Psoas muscle (tissue), 8 donors: Measurements from ENCODE around the gene NDUFAF8. TPM values are rescaled to one million over a fixed set of nuclear protein-coding genes. Genes with fewer than 3 reads are reported as not detected.

ENCODE experiments used
- ATAC-seq, 4 donors: fragments of 200-7000 bp; cut with Tn5 transposase; one replicate each; pipeline ENCODE4 v1.9.1; 2020; ENCODE audit warnings: moderate library complexity in 3 of 4, mild to moderate bottlenecking in 2 of 4
- DNase-seq, 2 donors: peaks; one replicate each; pipeline ENCODE4 v3.0.0-alpha.2; 2020
- H3K27ac ChIP-seq: fragments of 200-600 bp; one replicate; pipeline ENCODE4 v1.8.0; 2022
- H3K27me3 ChIP-seq, 3 donors: fragments of 200-600 bp in 1 of 3; one replicate each; pipeline versions ENCODE4 v1.6.1 to v1.8.0; 2013 to 2022; ENCODE audit warnings: low read length in 2 of 3, mild to moderate bottlenecking in 2 of 3, moderate library complexity in 1 of 3; ENCODE audit not compliant: insufficient read depth in 3 of 3
- H3K36me3 ChIP-seq, 2 donors: fragments of 200-600 bp in 1 of 2; one replicate each; pipeline versions ENCODE4 v1.6.1 to v1.8.0; 2013 to 2022; ENCODE audit warnings: low read depth in 1 of 2, mild to moderate bottlenecking in 1 of 2, moderate library complexity in 1 of 2; ENCODE audit not compliant: insufficient read depth in 1 of 2
- H3K4me1 ChIP-seq: fragments of 200-600 bp; one replicate; pipeline ENCODE4 v1.8.0; 2022
- H3K4me3 ChIP-seq: fragments of 200-600 bp; one replicate; pipeline ENCODE4 v1.8.0; 2022; ENCODE audit warnings: mild to moderate bottlenecking
- H3K9me3 ChIP-seq: fragments of 200-600 bp; one replicate; pipeline ENCODE4 v1.8.0; 2022
- WGBS, 3 donors: extraction: QIAGEN DNeasy Blood & Tissue Kit; methylation state at CpG; one replicate each; pipeline versions ENCODE4 v1.1.6 to v1.1.7; 2013; 5-methylcytosine and 5-hydroxymethylcytosine counted together
- intact Hi-C, 2 donors: fragments of 100-400 bp; cut with DNase I; formaldehyde crosslinking; loops; one replicate each; pipeline versions ENCODE4 v1.11.0 to v1.14.2; 2022
- polyA plus RNA-seq, 3 donors: library from polyadenylated mRNA; stranded (reverse); fragments of 200-250 nt; gene quantifications; one replicate each; pipeline ENCODE4 v1.2.3, GENCODE V29; 2013
- total RNA-seq, 4 donors: library from RNA; stranded (reverse); fragmentation: NEBNext Ultra II Directional in 2 of 4; extraction: Animal tissue kit (Norgen Biotek cat#: 25700) in 2 of 4; gene quantifications; one replicate each; pipeline versions ENCODE4 v1.2.1 to v1.2.4, GENCODE V29; 2021 to 2023
- TF ChIP-seq, protein P1 (sequence below): fragments of 200-600 bp; IDR thresholded peaks from one replicate; pipeline ENCODE4 v1.8.0; 2022; ENCODE audit warnings: antibody characterized with exemption
- donor health status: healthy with polysubstance abuse.
- donor health status: DM: no; HTN: no; CAD: no; lungs with moderate emphysema.
- donor health status: Bipolar disorder and iron deficiency.
- donor health status: healthy.
- donor health status: DM: yes; HTN: yes; CAD: no.
- donor health status: DM: no; HTN: no; CAD: no.
- donor health status: DM: no; HTN: no; CAD: no.
- donor health status: DM: yes; HTN: yes; CAD: no.

The NDUFAF8 gene
- total and polyA plus RNA-seq, 7 donors, result 42.4 to 63.8 (median 54.9) TPM

DNA sequence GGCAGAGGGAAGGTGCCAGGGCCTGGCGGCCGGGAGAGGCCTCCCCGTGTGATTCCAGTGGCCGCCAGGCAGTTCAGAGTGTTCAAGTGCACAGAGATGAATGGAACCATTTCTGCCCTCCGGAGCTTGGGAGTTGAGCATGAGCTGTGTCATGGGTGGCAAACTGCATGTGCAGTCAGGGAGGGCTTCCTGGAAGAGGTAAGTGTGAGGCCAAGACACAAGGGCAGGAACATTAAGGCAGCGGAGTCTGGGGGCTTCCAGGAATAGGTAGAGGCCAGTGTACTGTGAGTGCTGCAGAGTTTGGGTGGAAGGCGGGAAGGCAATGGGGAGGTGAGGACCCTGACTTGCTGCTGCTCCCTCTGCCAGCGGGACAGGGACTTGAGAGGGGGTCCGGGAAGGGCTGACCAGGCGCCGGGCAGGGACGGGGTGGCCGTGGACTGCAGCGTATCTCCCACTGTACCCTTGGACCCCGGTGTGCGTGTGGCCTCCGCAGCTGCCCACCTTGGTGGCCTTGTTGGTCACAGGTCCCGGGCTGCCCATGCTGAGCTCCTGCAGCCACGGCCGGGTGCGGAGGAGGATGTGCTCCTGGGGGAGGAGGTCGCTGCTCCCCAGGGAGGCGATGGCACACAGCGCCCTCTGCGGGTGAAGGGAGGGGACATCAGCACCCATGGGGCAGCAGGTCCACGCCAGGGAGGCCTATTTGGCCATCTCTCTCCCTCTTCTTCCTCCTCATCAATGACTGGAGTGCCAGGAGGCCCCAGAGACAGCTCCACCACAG is 8.9 kb upstream of the NDUFAF8 start:
- peaks cover 0 to 64% of the 10 kb centered on the region in 2 donors for H3K36me3 ChIP-seq
- intact Hi-C loops, result no loop called here
- H3K4me1 ChIP-seq, result no peaks in the 10 kb centered on the region
- DNase-seq, result peak in 1 of 2 donors; percentile 54
- no peaks in the 10 kb centered on the region for H3K27me3 ChIP-seq
- peak in 1 of 4 donors; percentile 31 for ATAC-seq
- no peak overlapping the region for H3K4me3 ChIP-seq
- TF ChIP-seq, protein P1, sequence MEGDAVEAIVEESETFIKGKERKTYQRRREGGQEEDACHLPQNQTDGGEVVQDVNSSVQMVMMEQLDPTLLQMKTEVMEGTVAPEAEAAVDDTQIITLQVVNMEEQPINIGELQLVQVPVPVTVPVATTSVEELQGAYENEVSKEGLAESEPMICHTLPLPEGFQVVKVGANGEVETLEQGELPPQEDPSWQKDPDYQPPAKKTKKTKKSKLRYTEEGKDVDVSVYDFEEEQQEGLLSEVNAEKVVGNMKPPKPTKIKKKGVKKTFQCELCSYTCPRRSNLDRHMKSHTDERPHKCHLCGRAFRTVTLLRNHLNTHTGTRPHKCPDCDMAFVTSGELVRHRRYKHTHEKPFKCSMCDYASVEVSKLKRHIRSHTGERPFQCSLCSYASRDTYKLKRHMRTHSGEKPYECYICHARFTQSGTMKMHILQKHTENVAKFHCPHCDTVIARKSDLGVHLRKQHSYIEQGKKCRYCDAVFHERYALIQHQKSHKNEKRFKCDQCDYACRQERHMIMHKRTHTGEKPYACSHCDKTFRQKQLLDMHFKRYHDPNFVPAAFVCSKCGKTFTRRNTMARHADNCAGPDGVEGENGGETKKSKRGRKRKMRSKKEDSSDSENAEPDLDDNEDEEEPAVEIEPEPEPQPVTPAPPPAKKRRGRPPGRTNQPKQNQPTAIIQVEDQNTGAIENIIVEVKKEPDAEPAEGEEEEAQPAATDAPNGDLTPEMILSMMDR, result no peak
- 86 to 94% (median 89%) methylated on average over 23 to 26 of the region's 26 CpGs for WGBS, 3 donors
- H3K9me3 ChIP-seq, result no peaks in the 10 kb centered on the region
- H3K27ac ChIP-seq, result no peak overlapping the region

DNA sequence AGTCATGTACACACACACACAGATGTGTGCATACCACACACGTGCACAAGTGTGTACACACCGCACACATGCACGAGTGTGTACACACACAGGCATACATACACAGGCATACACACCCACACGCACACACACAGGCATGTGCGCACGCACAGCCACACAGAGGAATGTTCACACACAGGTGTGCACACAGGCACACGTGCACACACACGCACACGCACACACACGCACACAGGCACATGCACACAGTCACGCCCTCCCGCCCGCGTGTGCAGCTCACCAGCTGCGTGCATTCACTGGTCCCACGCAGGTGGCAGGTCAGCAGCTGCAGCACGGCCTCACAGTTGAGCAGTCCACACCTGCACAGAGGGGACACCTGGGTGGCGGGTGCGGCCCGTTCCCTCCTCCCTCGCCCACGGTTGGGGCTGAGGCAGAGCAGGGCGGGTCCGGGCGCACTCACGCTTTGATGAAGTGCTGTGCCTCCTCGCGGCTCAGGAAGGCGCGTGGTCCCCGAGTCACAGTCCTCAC is 7.9 kb upstream of the NDUFAF8 start:
- intact Hi-C loops, result no loop called here
- Histone ChIP-seq H3K36me3 (peaks cover 0 to 70% of the 10 kb centered on the region in 2 donors), H3K9me3 (no peaks in the 10 kb centered on the region), H3K27ac (no peak overlapping the region), H3K4me3 (no peak overlapping the region), H3K4me1 (no peaks in the 10 kb centered on the region), H3K27me3 (no peaks in the 10 kb centered on the region)
- TF ChIP-seq, protein P1, result no peak
- DNase-seq, result no peak
- 88 to 93% (median 91%) methylated on average over 24 to 31 of the region's 31 CpGs for WGBS, 3 donors
- ATAC-seq, result no peak

DNA sequence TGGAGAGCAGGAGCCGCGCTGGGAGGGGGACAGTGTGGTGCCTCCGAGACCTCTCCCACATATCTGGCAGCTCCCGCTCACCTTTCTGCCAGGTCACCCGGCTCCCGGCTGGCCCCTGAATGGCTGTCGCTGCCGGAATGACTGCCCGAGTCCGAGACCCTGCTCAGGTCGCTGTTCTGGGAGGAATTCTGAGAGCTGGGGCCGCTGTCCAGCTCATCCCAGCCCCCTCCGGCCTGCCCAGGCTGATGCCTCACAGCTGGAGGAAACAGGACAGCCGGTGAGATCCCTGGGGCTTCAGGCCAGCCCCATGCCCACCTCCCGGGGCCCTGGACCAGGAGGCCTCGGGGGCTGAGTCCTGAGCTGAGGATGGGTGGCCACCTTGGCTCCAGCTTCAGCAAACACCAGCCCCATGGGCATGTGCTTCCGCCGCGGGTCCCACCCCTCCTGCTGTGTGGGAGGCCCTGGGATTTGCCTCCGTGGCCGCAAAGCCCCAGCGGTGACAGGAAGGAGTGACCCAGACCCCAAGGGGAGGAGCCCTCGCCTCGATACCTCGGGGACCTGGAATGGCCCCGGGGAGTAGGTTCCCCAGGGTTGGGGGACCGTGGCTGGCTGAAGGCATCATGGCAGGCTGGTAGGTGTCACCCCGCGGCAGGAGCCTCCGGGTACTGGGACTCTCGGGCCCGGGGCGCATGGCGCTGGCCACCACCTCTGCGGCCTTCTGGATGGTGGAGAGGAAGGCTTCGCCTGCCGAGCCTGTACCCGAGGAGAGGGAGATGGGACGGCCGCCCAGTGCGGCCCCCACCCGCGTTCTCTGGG is 7.1 kb upstream of the NDUFAF8 start:
- Histone ChIP-seq H3K27me3 (no peaks in the 10 kb centered on the region), H3K4me1 (no peaks in the 10 kb centered on the region), H3K4me3 (no peak overlapping the region), H3K27ac (no peak overlapping the region), H3K9me3 (no peaks in the 10 kb centered on the region), H3K36me3 (peaks cover 0 to 74% of the 10 kb centered on the region in 2 donors)
- ATAC-seq (no peak), DNase-seq (no peak)
- intact Hi-C loops, result no loop called here
- 87 to 91% (median 90%) methylated on average over 42 to 43 of the region's 43 CpGs for WGBS, 3 donors
- TF ChIP-seq, protein P1, result no peak

DNA sequence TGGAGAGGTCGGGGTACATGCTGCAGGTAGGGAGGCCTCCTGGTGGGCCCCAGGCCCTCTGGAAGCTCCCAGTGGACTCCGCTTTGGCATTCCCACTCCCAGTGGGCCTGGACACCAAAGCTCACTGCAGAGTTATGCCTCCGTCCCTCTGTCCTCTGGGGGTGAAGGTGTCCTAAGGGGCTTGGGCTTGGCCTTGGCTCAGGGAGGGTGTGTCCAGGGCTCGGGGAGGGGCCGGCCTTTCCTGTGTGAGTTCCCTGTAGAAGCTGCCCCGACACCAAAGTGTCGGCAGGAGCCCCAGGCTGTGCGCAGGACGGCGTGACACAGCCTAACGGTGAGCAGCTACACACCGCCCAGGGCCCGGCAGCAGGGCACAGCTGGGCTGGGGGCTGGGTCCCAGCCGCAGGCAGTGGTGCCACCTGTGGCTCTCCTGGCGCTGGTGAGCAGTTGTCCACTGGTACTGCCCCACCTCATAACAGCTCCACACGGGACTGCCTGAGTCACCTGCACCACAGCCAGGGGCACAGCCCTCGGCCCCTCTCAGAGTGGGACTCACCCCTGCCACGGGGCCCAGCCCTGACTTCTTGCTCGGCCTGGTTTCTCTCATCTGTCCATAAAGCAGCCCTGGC is 6.4 kb upstream of the NDUFAF8 start:
- TF ChIP-seq, protein P1, result no peak
- Histone ChIP-seq H3K4me3 (no peak overlapping the region), H3K9me3 (no peaks in the 10 kb centered on the region), H3K27me3 (no peaks in the 10 kb centered on the region), H3K4me1 (peaks cover 6% of the 10 kb centered on the region), H3K27ac (no peak overlapping the region), H3K36me3 (peaks cover 0 to 74% of the 10 kb centered on the region in 2 donors)
- intact Hi-C loops, result no loop called here
- DNase-seq (no peak), ATAC-seq (no peak)
- WGBS, 3 donors, result 85 to 92% (median 88%) methylated on average over 15 to 19 of the region's 19 CpGs
